SK-N-MC (cell line): ENCODE results near the gene TMEM170A.

Experiments used
- DNase-seq: peaks from one replicate; pipeline ENCODE4 v3.0.0-alpha.2; 2011; ENCODE audit warnings: low read depth, low spot score
- H3K27ac ChIP-seq: fragments of 200-600 bp; sonication (generic); 2 replicates; pipeline ENCODE4 v1.5.1; 2016; ENCODE audit warnings: mixed run types
- H3K36me3 ChIP-seq: fragments of 200-600 bp; sonication (generic); 2 replicates; pipeline ENCODE4 v1.6.1; 2017; ENCODE audit warnings: antibody characterized with exemption, low read length, mixed read lengths; ENCODE audit not compliant: insufficient read depth
- H3K4me3 ChIP-seq: fragments of 200-600 bp; sonication (generic); 2 replicates; pipeline ENCODE4 v1.5.1; 2016
- H3K9ac ChIP-seq: fragments of 200-600 bp; sonication (generic); 2 replicates; pipeline ENCODE4 v1.8.0; 2017; ENCODE audit warnings: mixed run types, mixed read lengths; ENCODE audit not compliant: insufficient read length
- H3K9me3 ChIP-seq: fragments of 200-600 bp; sonication (generic); 2 replicates; pipeline ENCODE4 v1.6.1; 2017; ENCODE audit warnings: low read depth, mild to moderate bottlenecking, antibody characterized with exemption, low read length, moderate library complexity, mixed read lengths
- EZH2 ChIP-seq: fragments of 200-600 bp; sonication (generic); IDR thresholded peaks from one replicate; pipeline ENCODE4 v1.6.1; 2017; ENCODE audit warnings: antibody characterized with exemption
- FOXP2 ChIP-seq: optimal IDR thresholded peaks from 2 replicates; pipeline ENCODE3; 2011; ENCODE audit warnings: mild to moderate bottlenecking, moderate library complexity; ENCODE audit not compliant: insufficient read depth; ENCODE audit errors: extremely low read length, control extremely low read depth
- POLR2AphosphoS5 ChIP-seq: IDR thresholded peaks from 2 replicates; pipeline ENCODE4 v1.6.1; 2012; ENCODE audit warnings: mild to moderate bottlenecking, low read depth, low read length, borderline replicate concordance

TMEM170A gene

DNA sequence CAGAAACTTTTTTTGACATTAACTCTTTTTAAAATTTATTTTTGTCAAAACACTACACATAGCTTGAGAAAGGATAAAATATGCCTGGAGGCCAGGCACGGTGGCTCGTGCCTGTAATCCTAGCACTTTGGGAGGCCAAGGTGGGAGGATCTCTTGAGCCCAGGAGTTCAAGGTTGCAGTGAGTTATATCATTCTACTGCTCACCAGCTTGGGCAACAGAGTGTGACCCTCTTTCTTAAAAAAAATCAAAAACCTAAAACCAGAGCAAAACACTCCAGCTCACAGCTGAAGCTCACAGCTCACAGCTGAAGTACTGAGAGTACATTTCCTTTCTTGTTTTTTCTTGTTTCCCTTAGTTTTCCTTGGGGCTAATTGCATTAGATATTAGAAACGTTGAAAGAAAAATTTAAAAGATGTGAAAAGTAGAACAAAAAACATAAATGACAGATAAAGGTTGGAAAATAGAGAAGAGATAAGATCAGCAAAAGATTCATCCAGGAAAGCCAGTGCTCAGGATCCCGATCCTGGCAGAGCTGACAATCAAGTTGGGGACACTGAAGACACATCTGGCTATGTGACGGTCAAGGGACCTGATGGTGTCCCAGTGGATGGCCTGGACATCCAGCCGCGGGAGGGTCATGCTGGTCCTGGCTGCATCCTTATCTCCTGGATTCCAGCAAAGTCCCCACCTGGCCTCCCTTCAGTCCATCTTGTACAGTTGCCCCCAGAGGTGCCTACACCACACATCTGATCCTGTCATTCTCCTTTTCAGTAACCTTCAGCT is 20.9 kb upstream of the TMEM170A start:
- DNase-seq: no peak
- Histone ChIP-seq H3K9ac (no peak overlapping the region), H3K9me3 (no peaks in the 10 kb centered on the region), H3K36me3 (no peaks in the 10 kb centered on the region), H3K4me3 (no peak overlapping the region), H3K27ac (no peak overlapping the region)
- TF ChIP-seq EZH2: no peak
- TF ChIP-seq POLR2AphosphoS5: no peak
- no peak for TF ChIP-seq FOXP2

DNA sequence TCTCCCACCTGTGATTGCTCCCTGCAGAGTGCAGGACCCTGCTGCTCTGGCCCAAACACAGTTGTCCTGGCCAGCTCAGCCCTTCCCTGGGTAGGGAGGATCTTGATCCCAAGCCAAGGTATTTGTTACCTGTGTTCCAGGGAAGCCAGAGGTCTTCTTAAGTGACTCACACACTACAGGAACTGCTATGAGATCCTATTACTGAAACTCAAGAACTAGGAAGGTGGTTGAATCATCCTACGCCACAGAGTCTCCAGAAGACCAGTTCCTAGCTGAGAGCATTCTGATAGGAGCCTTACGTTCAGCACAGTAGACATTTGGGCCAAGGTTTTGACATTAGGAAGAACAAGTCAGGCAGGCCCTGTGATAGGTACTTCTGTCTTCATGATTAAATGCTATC is 18.7 kb upstream of the TMEM170A start:
- H3K9ac ChIP-seq: no peak overlapping the region
- no peak for DNase-seq
- no peaks in the 10 kb centered on the region for H3K36me3 ChIP-seq
- no peak overlapping the region for H3K27ac ChIP-seq
- H3K4me3 ChIP-seq: no peak overlapping the region
- TF ChIP-seq POLR2AphosphoS5: no peak
- TF ChIP-seq EZH2: no peak
- TF ChIP-seq FOXP2: no peak
- H3K9me3 ChIP-seq: no peaks in the 10 kb centered on the region

DNA sequence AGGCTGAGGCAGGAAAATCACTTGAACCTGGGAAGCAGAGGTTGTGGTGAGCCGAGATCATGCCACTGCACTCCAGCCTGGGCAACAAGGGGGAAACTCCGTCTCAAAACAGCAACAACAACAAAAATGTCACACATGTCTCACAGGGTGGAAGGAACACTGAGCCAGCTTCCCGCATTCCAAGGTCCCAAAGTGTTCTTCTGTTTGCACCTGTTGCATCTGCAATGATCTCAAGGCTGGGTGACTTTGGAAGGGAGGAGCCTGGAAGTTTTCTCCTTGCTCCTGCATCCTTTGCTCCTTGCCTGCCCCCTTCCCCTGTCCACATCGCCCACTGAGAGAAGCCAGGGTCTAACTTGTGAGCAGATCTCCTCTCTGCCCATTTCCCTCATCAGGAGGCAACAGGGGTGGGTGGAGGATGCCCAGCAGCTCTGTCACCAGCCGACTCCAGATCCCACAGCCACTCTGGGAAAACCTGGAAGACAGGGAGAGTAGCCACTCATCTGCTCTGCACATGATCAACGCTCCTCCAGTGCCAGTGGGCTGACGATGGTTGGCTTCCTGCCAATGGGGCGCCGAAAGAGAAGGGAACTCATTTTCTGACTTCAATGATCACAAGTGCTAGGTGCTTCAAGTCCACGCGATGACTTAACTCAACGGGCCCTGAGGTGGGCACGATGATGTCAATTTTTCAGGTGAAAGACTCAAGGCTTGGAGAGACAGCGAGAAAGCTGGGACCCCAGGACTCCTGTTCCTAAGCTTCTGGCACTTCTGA is 18.1 kb upstream of the TMEM170A start:
- no peaks in the 10 kb centered on the region for H3K36me3 ChIP-seq
- no peak for DNase-seq
- H3K27ac ChIP-seq: no peak overlapping the region
- no peak overlapping the region for H3K4me3 ChIP-seq
- TF ChIP-seq POLR2AphosphoS5 (no peak), FOXP2 (no peak)
- H3K9ac ChIP-seq: no peak overlapping the region
- H3K9me3 ChIP-seq: no peaks in the 10 kb centered on the region

DNA sequence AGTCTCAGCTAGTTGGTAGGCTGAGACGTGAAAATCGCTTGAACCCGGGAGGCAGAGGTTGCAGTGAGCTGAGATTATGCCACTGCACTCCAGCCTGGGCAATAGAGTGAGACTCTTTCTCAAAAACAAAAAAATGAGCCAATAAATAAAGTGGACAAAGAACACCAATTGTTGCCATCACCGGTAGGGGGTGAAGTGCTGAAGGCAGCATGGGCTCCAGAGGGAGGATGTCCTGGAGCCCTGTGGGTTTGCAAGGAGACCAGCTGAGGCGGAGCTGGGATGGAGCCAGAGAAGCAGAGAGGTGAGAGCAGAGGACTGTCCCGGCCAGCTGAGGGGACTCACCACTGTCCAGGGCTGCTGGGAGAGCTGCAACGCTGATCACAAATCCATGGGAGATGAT is 17.0 kb upstream of the TMEM170A start:
- Histone ChIP-seq H3K9ac (no peak overlapping the region), H3K4me3 (no peak overlapping the region), H3K9me3 (no peaks in the 10 kb centered on the region), H3K36me3 (no peaks in the 10 kb centered on the region), H3K27ac (no peak overlapping the region)
- no peak for DNase-seq
- no peak for TF ChIP-seq FOXP2
- no peak for TF ChIP-seq EZH2
- no peak for TF ChIP-seq POLR2AphosphoS5

DNA sequence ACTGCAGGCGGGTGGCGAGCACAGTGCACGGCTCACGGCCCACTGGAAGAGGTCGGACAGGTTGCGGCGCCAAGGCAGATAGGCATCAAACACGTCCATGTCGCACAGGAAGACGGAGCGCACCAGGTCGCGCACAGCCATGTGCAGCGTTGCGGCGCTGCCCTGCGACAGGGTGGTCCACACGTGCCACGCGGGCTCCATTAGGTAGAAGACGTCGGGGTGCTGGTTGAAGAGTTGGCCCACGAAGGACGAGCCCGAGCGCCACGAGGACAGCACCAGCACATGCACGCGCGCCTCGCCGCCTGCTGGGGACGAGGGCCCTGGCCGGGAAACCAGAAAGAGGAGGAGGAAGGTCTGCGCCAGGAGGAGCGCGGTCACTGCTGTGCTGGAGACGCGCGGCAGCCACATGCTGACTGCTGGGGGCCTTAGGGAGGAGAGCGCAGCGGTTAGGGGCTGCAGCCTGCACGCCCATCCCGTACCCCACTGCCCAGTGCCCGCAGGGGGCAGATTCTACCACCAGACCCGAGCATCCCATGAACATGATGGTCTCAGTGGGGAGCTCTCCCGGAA is 15.0 kb upstream of the TMEM170A start:
- H3K4me3 ChIP-seq: no peak overlapping the region
- H3K27ac ChIP-seq: no peak overlapping the region
- no peak overlapping the region for H3K9ac ChIP-seq
- H3K9me3 ChIP-seq: no peaks in the 10 kb centered on the region
- DNase-seq: no peak
- no peaks in the 10 kb centered on the region for H3K36me3 ChIP-seq
- no peak for TF ChIP-seq POLR2AphosphoS5

DNA sequence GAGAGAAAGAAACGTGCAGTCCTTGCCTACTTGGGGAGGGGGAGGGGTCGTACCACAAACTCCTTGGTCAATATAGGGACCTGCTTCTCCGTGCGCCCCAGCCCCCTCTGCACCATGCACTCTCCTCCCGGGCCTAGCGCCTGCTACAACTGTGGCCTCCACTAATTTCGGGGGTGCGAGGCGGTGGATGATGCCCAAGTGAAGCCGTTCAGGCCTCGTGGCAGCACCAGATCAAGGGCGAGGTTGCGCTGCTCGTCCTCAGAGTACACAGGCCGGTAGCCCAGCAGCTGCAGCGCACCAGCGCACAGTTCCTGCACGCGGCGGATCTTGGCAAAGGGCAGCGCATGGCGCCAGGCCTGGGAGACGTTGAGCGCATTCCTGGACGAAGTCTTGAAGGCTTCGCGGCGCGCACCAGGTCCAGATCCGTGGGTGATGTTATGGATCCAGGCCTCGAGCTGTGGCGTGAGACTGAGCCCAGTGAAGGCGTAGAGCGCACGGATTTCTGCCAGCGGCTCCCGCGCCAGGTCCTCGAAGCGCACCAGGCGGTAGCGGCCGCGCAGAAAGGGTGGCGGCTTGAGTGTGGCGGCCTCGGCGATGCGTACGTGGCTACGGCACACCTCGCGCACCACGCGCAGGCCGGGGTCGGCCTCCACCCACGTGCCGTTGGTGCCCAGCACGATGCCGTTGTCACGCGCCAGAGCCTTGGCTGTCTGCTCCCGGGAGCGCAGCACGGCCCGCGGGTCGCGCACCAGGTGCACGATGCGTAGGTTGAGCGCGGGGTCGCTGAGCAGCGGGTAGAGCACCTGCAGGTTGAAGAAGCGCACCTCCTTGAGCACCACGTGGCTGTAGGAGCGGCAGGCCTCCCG is 14.2 kb upstream of the TMEM170A start:
- no peaks in the 10 kb centered on the region for H3K36me3 ChIP-seq
- no peak for DNase-seq
- TF ChIP-seq FOXP2: no peak
- TF ChIP-seq EZH2: no peak
- TF ChIP-seq POLR2AphosphoS5: no peak
- H3K9ac ChIP-seq: no peak overlapping the region
- no peak overlapping the region for H3K27ac ChIP-seq
- H3K9me3 ChIP-seq: no peaks in the 10 kb centered on the region
- no peak overlapping the region for H3K4me3 ChIP-seq

DNA sequence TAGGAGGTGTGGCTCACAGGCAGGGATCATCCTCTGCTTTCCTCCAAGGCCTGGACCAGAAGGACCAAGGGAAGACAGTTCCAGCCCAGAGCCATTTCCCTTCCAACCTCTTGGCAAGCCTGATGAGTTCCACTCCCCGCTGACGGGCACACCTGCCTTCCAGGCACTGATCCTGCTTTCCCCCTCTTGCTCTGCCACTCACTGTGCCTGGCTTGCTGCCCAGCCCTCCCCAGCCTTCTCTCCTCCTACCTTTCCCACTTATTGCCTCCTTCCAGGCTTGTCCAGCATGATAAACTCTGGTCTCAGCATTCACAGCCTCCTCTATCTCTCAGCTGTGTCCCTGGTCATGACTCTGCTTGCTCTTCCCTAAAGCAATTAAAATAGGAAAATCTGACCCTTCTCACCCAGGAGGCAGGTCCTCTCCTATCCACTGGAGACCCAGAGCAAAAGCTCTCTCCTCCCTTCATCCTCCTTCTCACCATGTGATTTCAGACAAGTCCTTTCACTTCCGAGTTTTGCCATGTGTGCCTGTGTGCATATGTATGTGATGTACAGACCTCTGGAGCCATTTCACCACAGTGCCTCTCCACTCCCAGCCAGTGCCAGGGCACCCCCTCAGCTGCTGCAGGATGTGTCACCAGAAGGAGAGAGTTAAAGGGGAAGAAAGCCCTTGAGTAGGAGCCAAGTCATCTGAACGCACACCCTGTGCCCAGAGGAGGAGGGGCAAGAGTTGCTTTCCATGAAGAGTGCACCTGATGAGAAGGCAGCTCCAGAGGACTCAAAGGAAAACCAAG is 13.4 kb upstream of the TMEM170A start:
- H3K36me3 ChIP-seq: no peaks in the 10 kb centered on the region
- DNase-seq: no peak
- no peak overlapping the region for H3K4me3 ChIP-seq
- H3K27ac ChIP-seq: no peak overlapping the region
- no peaks in the 10 kb centered on the region for H3K9me3 ChIP-seq
- no peak overlapping the region for H3K9ac ChIP-seq
- no peak for TF ChIP-seq FOXP2
- no peak for TF ChIP-seq EZH2
